Activated T-helper 17 cell treated with anti-CD3 and anti-CD28 coated beads, Interleukin-2, amount 50 U/mL, for 72 hours (primary cell): ENCODE measurements around the gene SYF2. TPM values are rescaled to one million over a fixed set of nuclear protein-coding genes. Genes with fewer than 3 reads are reported as not detected.
"Not testable (repeated sequence)": the region's sequence is repeated elsewhere in the genome, so short reads cannot be mapped to it uniquely, and the experiment has no call there.

Experiments
- ATAC-seq: fragments of 150-1000 bp; cut with Tn5 transposase; replicated peaks from 2 replicates; pipeline ENCODE4 v1.10.0; 2021; ENCODE audit warnings: mild to moderate bottlenecking, moderate library complexity
- H3K27ac Mint-ChIP-seq: one replicate; pipeline ENCODE4 v1.8.0; 2022; ENCODE audit warnings: mixed read lengths
- H3K27me3 Mint-ChIP-seq: one replicate; pipeline ENCODE4 v1.8.0; 2022; ENCODE audit warnings: mixed read lengths
- H3K36me3 Mint-ChIP-seq: one replicate; pipeline ENCODE4 v1.8.0; 2022; ENCODE audit warnings: low read depth, mild to moderate bottlenecking, mixed read lengths
- H3K4me1 Mint-ChIP-seq: one replicate; pipeline ENCODE4 v1.8.0; 2022; ENCODE audit warnings: mixed read lengths
- H3K4me3 Mint-ChIP-seq: one replicate; pipeline ENCODE4 v1.8.0; 2022; ENCODE audit warnings: mild to moderate bottlenecking, mixed read lengths
- H3K9me3 Mint-ChIP-seq: one replicate; pipeline ENCODE4 v1.8.0; 2022; ENCODE audit warnings: mixed read lengths
- total RNA-seq, 2 donors: library from RNA; stranded (reverse); gene quantifications; one replicate each; pipeline ENCODE4 v1.2.3, GENCODE V29; 2022

The SYF2 gene
- total RNA-seq, 2 donors from 2014 or later: 39.1 to 46.1 TPM

GRCh38 chr1:25187904-25188303 is 44.4 kb downstream of the SYF2 start:
- H3K4me3 Mint-ChIP-seq, H3K36me3 Mint-ChIP-seq, H3K9me3 Mint-ChIP-seq, H3K27me3 Mint-ChIP-seq, H3K4me1 Mint-ChIP-seq, ATAC-seq, H3K27ac Mint-ChIP-seq: not testable (repeated sequence)

- Mint-ChIP-seq H3K9me3 (no peaks in the 10 kb centered on the region), H3K4me1 (no peaks in the 10 kb centered on the region), H3K27ac (no peak overlapping the region), H3K27me3 (no peaks in the 10 kb centered on the region), H3K36me3 (no peaks in the 10 kb centered on the region), H3K4me3 (no peak overlapping the region)
- no peak for ATAC-seq
Observed at GRCh38 chr1:25187077-25187476, 45.2 kb downstream of the SYF2 start.

- Mint-ChIP-seq H3K27me3 (no peaks in the 10 kb centered on the region), H3K4me1 (no peaks in the 10 kb centered on the region), H3K9me3 (no peaks in the 10 kb centered on the region), H3K36me3 (no peaks in the 10 kb centered on the region), H3K27ac (no peak overlapping the region), H3K4me3 (no peak overlapping the region)
- no peak for ATAC-seq
Observed at GRCh38 chr1:25186161-25187007, 45.9 kb downstream of the SYF2 start.

GRCh38 chr1:25185409-25186160 is 46.7 kb downstream of the SYF2 start:
- Mint-ChIP-seq H3K4me3 (no peak overlapping the region), H3K27me3 (no peaks in the 10 kb centered on the region), H3K9me3 (no peaks in the 10 kb centered on the region), H3K4me1 (no peaks in the 10 kb centered on the region), H3K27ac (no peak overlapping the region), H3K36me3 (no peaks in the 10 kb centered on the region)
- no peak for ATAC-seq

- no peaks in the 10 kb centered on the region for H3K9me3 Mint-ChIP-seq
- no peak overlapping the region for H3K4me3 Mint-ChIP-seq
- H3K27me3 Mint-ChIP-seq: no peaks in the 10 kb centered on the region
- no peak overlapping the region for H3K27ac Mint-ChIP-seq
- no peaks in the 10 kb centered on the region for H3K4me1 Mint-ChIP-seq
- ATAC-seq: no peak
- no peaks in the 10 kb centered on the region for H3K36me3 Mint-ChIP-seq
Observed at GRCh38 chr1:25184001-25184762, 48.1 kb downstream of the SYF2 start.

GRCh38 chr1:25183126-25183980 is 48.9 kb downstream of the SYF2 start:
- Mint-ChIP-seq H3K36me3 (no peaks in the 10 kb centered on the region), H3K4me3 (no peak overlapping the region), H3K27ac (no peak overlapping the region), H3K27me3 (no peaks in the 10 kb centered on the region), H3K4me1 (no peaks in the 10 kb centered on the region), H3K9me3 (no peaks in the 10 kb centered on the region)
- no peak for ATAC-seq

- H3K4me1 Mint-ChIP-seq: no peaks in the 10 kb centered on the region
- H3K36me3 Mint-ChIP-seq: no peaks in the 10 kb centered on the region
- no peak for ATAC-seq
- H3K27me3 Mint-ChIP-seq: no peaks in the 10 kb centered on the region
- no peak overlapping the region for H3K27ac Mint-ChIP-seq
- no peak overlapping the region for H3K4me3 Mint-ChIP-seq
- no peaks in the 10 kb centered on the region for H3K9me3 Mint-ChIP-seq
Observed at GRCh38 chr1:25182629-25183028, 49.7 kb downstream of the SYF2 start.

- no peak for ATAC-seq
- H3K9me3 Mint-ChIP-seq: peaks cover 6% of the 10 kb centered on the region
- H3K27me3 Mint-ChIP-seq: no peaks in the 10 kb centered on the region
- H3K4me1 Mint-ChIP-seq: no peaks in the 10 kb centered on the region
- H3K4me3 Mint-ChIP-seq: no peak overlapping the region
- no peak overlapping the region for H3K27ac Mint-ChIP-seq
- H3K36me3 Mint-ChIP-seq: no peaks in the 10 kb centered on the region
Observed at GRCh38 chr1:25180996-25181395, 51.3 kb downstream of the SYF2 start.

- no peaks in the 10 kb centered on the region for H3K27me3 Mint-ChIP-seq
- H3K4me1 Mint-ChIP-seq: no peaks in the 10 kb centered on the region
- H3K9me3 Mint-ChIP-seq: peaks cover 8% of the 10 kb centered on the region
- no peaks in the 10 kb centered on the region for H3K36me3 Mint-ChIP-seq
- ATAC-seq: no peak
- no peak overlapping the region for H3K27ac Mint-ChIP-seq
- no peak overlapping the region for H3K4me3 Mint-ChIP-seq
Observed at GRCh38 chr1:25178917-25179561, 53.3 kb downstream of the SYF2 start.

- ATAC-seq: no peak
- no peaks in the 10 kb centered on the region for H3K4me1 Mint-ChIP-seq
- H3K9me3 Mint-ChIP-seq: peaks cover 13% of the 10 kb centered on the region
Observed at GRCh38 chr1:25174730-25175612, 57.3 kb downstream of the SYF2 start.

GRCh38 chr1:25174363-25174729 is 58.0 kb downstream of the SYF2 start:
- no peaks in the 10 kb centered on the region for H3K27me3 Mint-ChIP-seq
- peaks cover 13% of the 10 kb centered on the region for H3K9me3 Mint-ChIP-seq
- H3K27ac Mint-ChIP-seq: no peak overlapping the region
- H3K36me3 Mint-ChIP-seq: no peaks in the 10 kb centered on the region
- ATAC-seq: no peak
- H3K4me3 Mint-ChIP-seq: no peak overlapping the region
- no peaks in the 10 kb centered on the region for H3K4me1 Mint-ChIP-seq

More at GRCh38 chr1:25174730-25175612, 57.3 kb downstream of the SYF2 start:
- Mint-ChIP-seq H3K27me3 (no peaks in the 10 kb centered on the region), H3K27ac (no peak overlapping the region), H3K36me3 (no peaks in the 10 kb centered on the region), H3K4me3 (no peak overlapping the region)

- no peak for ATAC-seq
- Mint-ChIP-seq H3K27me3 (no peaks in the 10 kb centered on the region), H3K4me1 (no peaks in the 10 kb centered on the region), H3K27ac (no peak overlapping the region), H3K4me3 (no peak overlapping the region), H3K36me3 (no peaks in the 10 kb centered on the region), H3K9me3 (peaks cover 13% of the 10 kb centered on the region)
Observed at GRCh38 chr1:25173809-25174340, 58.4 kb downstream of the SYF2 start.
